ENCODE results near the gene SPIRE2.
"Not testable (repeated sequence)": the region's sequence is repeated elsewhere in the genome, so short reads cannot be mapped to it uniquely, and the experiment has no call there.

SPIRE2 gene

DNA sequence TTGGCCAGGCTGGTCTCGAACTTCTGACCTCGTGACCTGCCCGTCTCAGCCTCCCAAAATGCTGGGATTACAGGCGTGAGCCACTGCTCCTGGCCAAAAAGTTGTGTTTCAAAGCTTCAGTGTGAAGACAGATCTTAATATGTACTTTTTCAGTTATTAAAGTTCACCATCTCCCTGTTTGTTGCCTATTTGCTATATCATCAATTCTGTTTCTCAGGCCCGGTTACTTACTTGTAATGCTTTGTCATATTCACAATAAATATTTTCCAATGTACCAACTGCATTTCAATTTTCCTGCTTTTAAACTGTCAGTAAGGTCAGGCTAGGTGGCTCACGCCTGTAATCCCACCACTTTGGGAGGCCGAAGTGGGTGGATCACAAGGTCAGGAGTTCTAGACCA is 34.3 kb upstream of the SPIRE2 start:
- Histone ChIP-seq H3K27me3 (ENCODE audit: control insufficient read depth, insufficient read depth, low read length) (no peaks in the 10 kb centered on the region), H3K4me3 (ENCODE audit: low read depth, low read length) (no peak overlapping the region), H3K9me3 (ENCODE audit: control insufficient read depth, insufficient read depth, low read length) (no peaks in the 10 kb centered on the region), H3K4me1 (ENCODE audit: control insufficient read depth, insufficient read depth, low read length) (no peaks in the 10 kb centered on the region), H3K36me3 (ENCODE audit: control insufficient read depth, insufficient read depth, low read length) (peaks cover 56% of the 10 kb centered on the region), H3K9ac (ENCODE audit: low read depth, low read length) (no peak overlapping the region)

DNA sequence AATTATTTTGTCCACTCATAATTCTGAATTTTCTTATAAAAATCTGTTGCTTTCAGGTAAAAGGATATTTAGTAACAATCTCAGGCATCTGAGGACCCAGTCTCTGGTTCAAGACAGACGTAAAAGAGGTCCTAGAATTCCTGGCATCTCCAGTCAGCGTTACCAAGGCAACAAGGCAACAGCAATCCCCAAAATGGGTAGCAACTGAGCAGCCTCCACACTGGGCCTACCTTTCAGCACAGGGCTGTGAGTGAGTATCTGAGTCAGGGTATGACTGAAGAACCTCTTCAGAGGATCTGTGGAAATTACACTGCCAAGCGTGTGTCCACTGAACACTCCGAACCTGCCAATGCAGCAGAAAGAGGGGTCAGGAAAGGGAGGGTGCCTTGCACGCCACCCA is 32.6 kb upstream of the SPIRE2 start:
- Histone ChIP-seq H3K36me3 (ENCODE audit: control insufficient read depth, insufficient read depth, low read length) (peaks cover 45% of the 10 kb centered on the region), H3K27me3 (ENCODE audit: control insufficient read depth, insufficient read depth, low read length) (no peaks in the 10 kb centered on the region), H3K4me3 (ENCODE audit: low read depth, low read length) (no peak overlapping the region), H3K4me1 (ENCODE audit: control insufficient read depth, insufficient read depth, low read length) (no peaks in the 10 kb centered on the region), H3K9ac (ENCODE audit: low read depth, low read length) (no peak overlapping the region), H3K9me3 (ENCODE audit: control insufficient read depth, insufficient read depth, low read length) (no peaks in the 10 kb centered on the region)

DNA sequence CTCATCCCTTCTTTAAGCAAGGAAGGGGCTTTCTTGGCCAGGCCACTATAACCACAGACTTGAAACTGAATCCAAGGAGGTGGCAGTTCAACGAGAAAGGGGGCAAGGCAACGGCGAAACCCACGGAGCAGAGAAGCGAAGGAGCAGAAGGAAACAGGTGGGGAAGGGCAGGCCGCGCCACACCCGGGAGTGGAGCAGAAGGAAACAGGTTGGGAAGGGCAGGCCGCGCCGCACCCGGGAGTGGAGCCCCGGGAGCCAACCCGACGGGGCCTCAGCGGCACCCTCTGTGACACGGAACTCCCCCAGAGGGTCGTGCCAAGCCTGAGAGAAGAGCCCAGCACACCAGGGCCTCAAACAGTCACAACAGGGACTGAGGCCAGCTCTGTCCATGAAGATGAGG is 32.2 kb upstream of the SPIRE2 start:
- H3K9me3 ChIP-seq (ENCODE audit: control insufficient read depth, insufficient read depth, low read length): no peaks in the 10 kb centered on the region
- H3K27me3 ChIP-seq (ENCODE audit: control insufficient read depth, insufficient read depth, low read length): no peaks in the 10 kb centered on the region
- H3K36me3 ChIP-seq (ENCODE audit: control insufficient read depth, insufficient read depth, low read length): peaks cover 42% of the 10 kb centered on the region
- no peaks in the 10 kb centered on the region for H3K4me1 ChIP-seq (ENCODE audit: control insufficient read depth, insufficient read depth, low read length)
- no peak overlapping the region for H3K9ac ChIP-seq (ENCODE audit: low read depth, low read length)
- H3K4me3 ChIP-seq (ENCODE audit: low read depth, low read length): no peak overlapping the region

DNA sequence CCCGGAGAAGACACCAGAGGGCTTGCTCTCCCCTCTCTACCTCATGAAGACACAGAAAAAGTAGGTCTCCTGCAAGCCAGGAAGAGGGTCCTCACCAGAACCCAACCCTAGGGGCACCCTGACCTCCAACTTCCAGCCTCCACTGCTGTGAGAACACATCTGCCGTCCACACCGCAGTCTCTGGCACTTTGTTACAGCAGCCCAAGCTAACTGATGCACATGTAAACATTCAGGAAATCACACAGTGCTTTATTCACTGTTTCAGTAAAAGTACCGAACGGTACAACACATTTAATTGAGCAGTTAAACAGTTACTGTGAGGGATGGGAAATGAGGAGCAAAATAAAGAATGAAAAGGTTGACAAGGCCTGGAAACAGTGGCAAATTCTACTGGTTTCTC is 30.1 kb upstream of the SPIRE2 start:
- Histone ChIP-seq H3K4me3 (ENCODE audit: low read depth, low read length) (no peak overlapping the region), H3K9me3 (ENCODE audit: control insufficient read depth, insufficient read depth, low read length) (no peaks in the 10 kb centered on the region), H3K4me1 (ENCODE audit: control insufficient read depth, insufficient read depth, low read length) (no peaks in the 10 kb centered on the region), H3K27me3 (ENCODE audit: control insufficient read depth, insufficient read depth, low read length) (no peaks in the 10 kb centered on the region), H3K9ac (ENCODE audit: low read depth, low read length) (no peak overlapping the region), H3K36me3 (ENCODE audit: control insufficient read depth, insufficient read depth, low read length) (peaks cover 40% of the 10 kb centered on the region)

GRCh38 chr16:89798832-89799370 is 29.4 kb upstream of the SPIRE2 start:
- no peaks in the 10 kb centered on the region for H3K9me3 ChIP-seq (ENCODE audit: control insufficient read depth, insufficient read depth, low read length)
- H3K36me3 ChIP-seq (ENCODE audit: control insufficient read depth, insufficient read depth, low read length): peaks cover 44% of the 10 kb centered on the region

DNA sequence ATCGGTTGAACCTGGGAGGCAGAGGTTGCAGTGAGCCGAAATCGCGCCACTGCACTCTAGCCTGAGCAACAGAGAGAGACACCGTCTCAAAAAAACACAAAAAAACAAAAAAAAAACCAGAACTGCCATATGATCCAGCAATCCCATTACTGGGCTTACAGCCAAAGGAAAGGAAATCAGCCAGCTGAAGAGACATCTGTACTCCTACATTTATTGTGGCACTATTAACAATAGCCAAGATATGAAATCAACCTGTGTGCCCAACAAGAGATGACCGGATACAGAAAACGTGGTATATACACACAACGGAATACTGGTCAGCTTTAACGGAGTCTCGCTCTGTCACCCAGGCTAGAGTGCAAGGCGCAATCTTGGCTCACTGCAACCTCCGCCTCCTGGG is 26.5 kb upstream of the SPIRE2 start:
- Histone ChIP-seq H3K36me3 (ENCODE audit: control insufficient read depth, insufficient read depth, low read length) (peaks cover 43% of the 10 kb centered on the region), H3K4me1 (ENCODE audit: control insufficient read depth, insufficient read depth, low read length) (no peaks in the 10 kb centered on the region), H3K9ac (ENCODE audit: low read depth, low read length) (no peak overlapping the region), H3K27me3 (ENCODE audit: control insufficient read depth, insufficient read depth, low read length) (no peaks in the 10 kb centered on the region), H3K9me3 (ENCODE audit: control insufficient read depth, insufficient read depth, low read length) (no peaks in the 10 kb centered on the region), H3K4me3 (ENCODE audit: low read depth, low read length) (no peak overlapping the region)

More at GRCh38 chr16:89798832-89799370, 29.4 kb upstream of the SPIRE2 start:
- Histone ChIP-seq H3K4me1 (ENCODE audit: control insufficient read depth, insufficient read depth, low read length) (no peaks in the 10 kb centered on the region), H3K9ac (ENCODE audit: low read depth, low read length) (no peak overlapping the region), H3K4me3 (ENCODE audit: low read depth, low read length) (no peak overlapping the region), H3K27me3 (ENCODE audit: control insufficient read depth, insufficient read depth, low read length) (no peaks in the 10 kb centered on the region)

DNA sequence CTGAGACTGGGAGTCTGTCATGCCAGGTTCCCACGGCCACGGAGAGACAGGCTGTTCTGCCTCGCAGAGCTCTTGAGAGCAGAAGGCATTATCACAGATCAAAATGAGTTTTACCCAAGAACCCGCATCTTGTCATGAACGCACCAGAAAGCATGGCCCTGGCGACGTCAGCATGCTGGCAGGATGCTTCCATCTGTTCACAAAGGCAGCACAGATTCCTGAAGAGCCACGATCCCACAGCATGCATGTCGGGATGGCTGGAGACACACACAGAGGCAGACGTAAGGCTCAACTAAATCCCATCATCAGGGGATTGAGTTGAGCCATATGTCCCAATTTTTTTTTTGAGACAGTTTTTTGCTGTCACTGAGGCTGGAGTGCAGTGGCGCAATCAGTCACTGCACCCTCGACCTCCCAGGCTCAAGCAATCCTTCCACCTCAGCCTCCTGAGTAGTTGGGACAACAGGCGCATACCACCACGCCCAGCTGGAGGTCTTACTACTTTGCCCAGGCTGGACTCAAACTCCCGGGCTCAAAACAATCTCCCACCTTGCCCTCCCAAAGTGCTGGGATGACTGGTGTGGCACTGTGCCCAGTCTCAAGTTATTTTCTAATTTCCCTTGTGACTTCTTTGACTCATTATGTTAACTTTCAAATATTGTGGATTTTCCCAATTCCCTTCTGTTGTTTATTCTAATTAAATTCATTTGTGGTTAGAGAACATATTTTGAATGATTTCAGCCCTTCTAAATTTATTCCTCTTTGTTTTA is 23.0 kb upstream of the SPIRE2 start:
- Histone ChIP-seq H3K9me3 (ENCODE audit: control insufficient read depth, insufficient read depth, low read length) (no peaks in the 10 kb centered on the region), H3K9ac (ENCODE audit: low read depth, low read length) (no peak overlapping the region), H3K36me3 (ENCODE audit: control insufficient read depth, insufficient read depth, low read length) (peaks cover 39% of the 10 kb centered on the region), H3K4me3 (ENCODE audit: low read depth, low read length) (no peak overlapping the region), H3K4me1 (ENCODE audit: control insufficient read depth, insufficient read depth, low read length) (no peaks in the 10 kb centered on the region), H3K27me3 (ENCODE audit: control insufficient read depth, insufficient read depth, low read length) (no peaks in the 10 kb centered on the region)

DNA sequence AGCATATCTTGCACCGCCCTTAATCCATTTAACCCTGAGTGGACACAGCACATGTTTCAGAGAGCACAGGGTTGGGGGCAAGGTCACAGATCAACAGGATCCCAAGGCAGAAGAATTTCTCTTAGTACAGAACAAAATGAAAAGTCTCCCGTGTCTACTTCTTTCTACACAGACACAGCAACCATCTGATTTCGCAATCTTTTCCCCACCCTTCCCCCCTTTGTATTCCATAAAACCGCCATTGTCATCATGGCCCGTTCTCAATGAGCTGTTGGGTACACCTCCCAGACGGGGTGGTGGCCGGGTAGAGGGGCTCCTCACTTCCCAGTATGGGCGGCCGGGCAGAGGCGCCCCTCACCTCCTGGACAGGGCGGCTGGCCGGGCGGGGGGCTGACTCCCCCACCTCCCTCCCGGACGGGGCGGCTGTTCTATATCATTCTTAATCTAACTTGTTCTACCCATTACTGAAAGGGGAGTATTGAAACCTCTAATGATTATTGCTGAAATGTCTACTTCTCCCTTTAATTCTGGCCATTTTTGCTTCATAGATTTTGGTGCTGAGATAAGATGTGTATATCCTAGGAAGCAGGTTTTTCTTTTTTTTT is 21.6 kb upstream of the SPIRE2 start:
- H3K4me3 ChIP-seq (ENCODE audit: low read depth, low read length): not testable (repeated sequence)

GRCh38 chr16:89808475-89808874 is 19.8 kb upstream of the SPIRE2 start:
- Histone ChIP-seq H3K4me1 (ENCODE audit: control insufficient read depth, insufficient read depth, low read length) (no peaks in the 10 kb centered on the region), H3K27me3 (ENCODE audit: control insufficient read depth, insufficient read depth, low read length) (no peaks in the 10 kb centered on the region), H3K9ac (ENCODE audit: low read depth, low read length) (no peak overlapping the region), H3K36me3 (ENCODE audit: control insufficient read depth, insufficient read depth, low read length) (peaks cover 38% of the 10 kb centered on the region), H3K4me3 (ENCODE audit: low read depth, low read length) (no peak overlapping the region), H3K9me3 (ENCODE audit: control insufficient read depth, insufficient read depth, low read length) (no peaks in the 10 kb centered on the region)

More for the DNA sequence above, 21.6 kb upstream of the SPIRE2 start:
- not testable (repeated sequence) for H3K4me1 ChIP-seq (ENCODE audit: control insufficient read depth, insufficient read depth, low read length); H3K27me3 ChIP-seq (ENCODE audit: control insufficient read depth, insufficient read depth, low read length); H3K9me3 ChIP-seq (ENCODE audit: control insufficient read depth, insufficient read depth, low read length); H3K9ac ChIP-seq (ENCODE audit: low read depth, low read length)
- H3K36me3 ChIP-seq (ENCODE audit: control insufficient read depth, insufficient read depth, low read length): peaks cover 46% of the 10 kb centered on the region

- no peaks in the 10 kb centered on the region for H3K4me1 ChIP-seq (ENCODE audit: control insufficient read depth, insufficient read depth, low read length)
- no peak overlapping the region for H3K9ac ChIP-seq (ENCODE audit: low read depth, low read length)
- H3K36me3 ChIP-seq (ENCODE audit: control insufficient read depth, insufficient read depth, low read length): peaks cover 27% of the 10 kb centered on the region
Observed at GRCh38 chr16:89811321-89811720, 17.0 kb upstream of the SPIRE2 start.

GRCh38 chr16:89815639-89816348 is 12.5 kb upstream of the SPIRE2 start:
- Histone ChIP-seq H3K36me3 (ENCODE audit: control insufficient read depth, insufficient read depth, low read length) (peaks cover 13% of the 10 kb centered on the region), H3K4me1 (ENCODE audit: control insufficient read depth, insufficient read depth, low read length) (no peaks in the 10 kb centered on the region), H3K9ac (ENCODE audit: low read depth, low read length) (peak overlapping the region; percentile 24), H3K4me3 (ENCODE audit: low read depth, low read length) (peak overlapping the region; percentile 72), H3K27me3 (ENCODE audit: control insufficient read depth, insufficient read depth, low read length) (no peaks in the 10 kb centered on the region), H3K9me3 (ENCODE audit: control insufficient read depth, insufficient read depth, low read length) (no peaks in the 10 kb centered on the region)

More at GRCh38 chr16:89811321-89811720, 17.0 kb upstream of the SPIRE2 start:
- H3K4me3 ChIP-seq (ENCODE audit: low read depth, low read length): no peak overlapping the region
- no peaks in the 10 kb centered on the region for H3K9me3 ChIP-seq (ENCODE audit: control insufficient read depth, insufficient read depth, low read length)
- no peaks in the 10 kb centered on the region for H3K27me3 ChIP-seq (ENCODE audit: control insufficient read depth, insufficient read depth, low read length)

Measured in iPS-15b (cell line).